Endodermal cell (in vitro differentiated cells): ENCODE data around the gene ASAP2. TPM values are rescaled to one million over a fixed set of nuclear protein-coding genes. Genes with fewer than 3 reads are reported as not detected.
A peak's percentile ranks its signal among the peaks of the same experiment; 100 is the strongest.

ENCODE experiments used
- DNase-seq: peaks from one replicate; pipeline ENCODE4 v3.0.0-alpha.2; 2017
- H3K27ac ChIP-seq: 2 replicates; pipeline ENCODE4 v1.5.1; 2013; ENCODE audit warnings: mild to moderate bottlenecking, low read depth, low read length, moderate library complexity
- H3K27me3 ChIP-seq: 2 replicates; pipeline ENCODE4 v1.6.1; 2013; ENCODE audit warnings: mild to moderate bottlenecking, low read length, moderate library complexity; ENCODE audit not compliant: insufficient read depth, control insufficient read depth, poor library complexity, severe bottlenecking
- H3K36me3 ChIP-seq: 2 replicates; pipeline ENCODE4 v1.7.0; 2013; ENCODE audit warnings: mild to moderate bottlenecking, low read length, moderate library complexity; ENCODE audit not compliant: control insufficient read depth, insufficient read depth
- H3K4me1 ChIP-seq: one replicate; pipeline ENCODE4 v1.7.0; 2013; ENCODE audit warnings: low read length; ENCODE audit not compliant: control insufficient read depth, insufficient read depth
- H3K4me3 ChIP-seq: 2 replicates; pipeline ENCODE4 v1.5.1; 2013; ENCODE audit warnings: mild to moderate bottlenecking, low read length, moderate library complexity
- H3K9ac ChIP-seq: 2 replicates; pipeline ENCODE4 v1.6.1; 2013; ENCODE audit warnings: mild to moderate bottlenecking, low read length, moderate library complexity; ENCODE audit not compliant: poor library complexity, severe bottlenecking; ENCODE audit errors: extremely low read depth
- H3K9me3 ChIP-seq: 2 replicates; pipeline ENCODE4 v1.6.1; 2013; ENCODE audit warnings: mild to moderate bottlenecking, low read length, moderate library complexity; ENCODE audit not compliant: control insufficient read depth
- H3K27ac Mint-ChIP-seq: 2 replicates; pipeline ENCODE4 v1.8.0; 2020; ENCODE audit warnings: mixed read lengths
- H3K27me3 Mint-ChIP-seq: 2 replicates; pipeline ENCODE4 v1.8.0; 2021; ENCODE audit warnings: mild to moderate bottlenecking, mixed read lengths; ENCODE audit not compliant: insufficient read depth
- H3K36me3 Mint-ChIP-seq: 2 replicates; pipeline ENCODE4 v1.8.0; 2020; ENCODE audit warnings: low read depth, mixed read lengths
- H3K4me1 Mint-ChIP-seq: 2 replicates; pipeline ENCODE4 v1.8.0; 2020; ENCODE audit warnings: mixed read lengths
- H3K4me3 Mint-ChIP-seq: 2 replicates; pipeline ENCODE4 v1.8.0; 2020; ENCODE audit warnings: mild to moderate bottlenecking, moderate library complexity, mixed read lengths
- H3K9me3 Mint-ChIP-seq: 2 replicates; pipeline ENCODE4 v1.8.0; 2020; ENCODE audit warnings: mild to moderate bottlenecking, mixed read lengths
- whole genome bisulfite sequencing, 2 experiments: methylation state at CpG; one replicate each; pipeline versions ENCODE4 v1.1.5 to v1.1.7; 2013; ENCODE audit warnings: missing lambda C conversion rate in 2 of 2, mixed read lengths in 1 of 2; ENCODE audit not compliant: insufficient coverage in 1 of 2, insufficient read length in 1 of 2; 5-methylcytosine and 5-hydroxymethylcytosine counted together
- total RNA-seq, 2 donors: library from RNA; stranded (reverse); fragmentation: NEBNext Ultra II Directional in 1 of 2; extraction: Animal tissue kit (Norgen Biotek cat#: 25700) in 1 of 2; gene quantifications; 2 replicates in 1 of 2; 3 replicates in 1 of 2; pipeline ENCODE4 v1.2.1, GENCODE V29; 2021
- TF ChIP-seq, protein P1 (sequence below): fragments of 200-600 bp; sonication (generic); conservative IDR thresholded peaks from 2 replicates; pipeline ENCODE4 v1.5.0; 2021; ENCODE audit warnings: antibody characterized with exemption, mild to moderate bottlenecking

Gene ASAP2
- total RNA-seq, 2 donors from 2014 or later, result 11.8 to 20.4 TPM

DNA sequence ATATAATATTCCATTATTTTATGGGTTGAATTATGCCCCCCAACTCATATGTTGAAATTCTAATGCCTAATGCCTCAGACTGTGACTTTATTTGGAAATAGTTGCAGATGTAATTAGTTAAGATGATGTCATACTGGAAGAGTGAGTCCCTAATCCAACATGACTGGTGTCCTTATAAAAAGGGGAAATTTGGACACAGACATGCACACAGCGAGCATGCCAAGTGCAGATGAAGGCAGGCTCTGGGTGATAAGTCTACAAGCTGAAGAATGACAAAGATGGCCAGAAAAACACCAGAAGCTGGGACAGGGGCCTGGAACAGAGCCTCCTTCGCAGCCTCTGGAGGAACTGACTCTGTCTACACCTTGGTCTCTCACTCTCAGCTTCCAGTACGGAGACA, 10.0 kb upstream of the ASAP2 start:
- no peak overlapping the region for H3K4me3 ChIP-seq
- no peaks in the 10 kb centered on the region for H3K9me3 ChIP-seq
- no peaks in the 10 kb centered on the region for H3K36me3 ChIP-seq
- H3K9me3 Mint-ChIP-seq, result no peaks in the 10 kb centered on the region
- no peaks in the 10 kb centered on the region for H3K4me1 Mint-ChIP-seq
- TF ChIP-seq, protein P1, sequence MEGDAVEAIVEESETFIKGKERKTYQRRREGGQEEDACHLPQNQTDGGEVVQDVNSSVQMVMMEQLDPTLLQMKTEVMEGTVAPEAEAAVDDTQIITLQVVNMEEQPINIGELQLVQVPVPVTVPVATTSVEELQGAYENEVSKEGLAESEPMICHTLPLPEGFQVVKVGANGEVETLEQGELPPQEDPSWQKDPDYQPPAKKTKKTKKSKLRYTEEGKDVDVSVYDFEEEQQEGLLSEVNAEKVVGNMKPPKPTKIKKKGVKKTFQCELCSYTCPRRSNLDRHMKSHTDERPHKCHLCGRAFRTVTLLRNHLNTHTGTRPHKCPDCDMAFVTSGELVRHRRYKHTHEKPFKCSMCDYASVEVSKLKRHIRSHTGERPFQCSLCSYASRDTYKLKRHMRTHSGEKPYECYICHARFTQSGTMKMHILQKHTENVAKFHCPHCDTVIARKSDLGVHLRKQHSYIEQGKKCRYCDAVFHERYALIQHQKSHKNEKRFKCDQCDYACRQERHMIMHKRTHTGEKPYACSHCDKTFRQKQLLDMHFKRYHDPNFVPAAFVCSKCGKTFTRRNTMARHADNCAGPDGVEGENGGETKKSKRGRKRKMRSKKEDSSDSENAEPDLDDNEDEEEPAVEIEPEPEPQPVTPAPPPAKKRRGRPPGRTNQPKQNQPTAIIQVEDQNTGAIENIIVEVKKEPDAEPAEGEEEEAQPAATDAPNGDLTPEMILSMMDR, result no peak
- H3K27me3 Mint-ChIP-seq, result peaks cover 40% of the 10 kb centered on the region
- no peak overlapping the region for H3K9ac ChIP-seq
- no peak overlapping the region for H3K27ac ChIP-seq
- WGBS, 2 experiments, result 88 to 97% methylated on average over 3 of the region's 3 CpGs
- no peaks in the 10 kb centered on the region for H3K27me3 ChIP-seq
- no peak for DNase-seq
- H3K4me3 Mint-ChIP-seq, result no peak overlapping the region
- H3K4me1 ChIP-seq, result no peaks in the 10 kb centered on the region
- H3K27ac Mint-ChIP-seq, result no peak overlapping the region
- H3K36me3 Mint-ChIP-seq, result no peaks in the 10 kb centered on the region

DNA sequence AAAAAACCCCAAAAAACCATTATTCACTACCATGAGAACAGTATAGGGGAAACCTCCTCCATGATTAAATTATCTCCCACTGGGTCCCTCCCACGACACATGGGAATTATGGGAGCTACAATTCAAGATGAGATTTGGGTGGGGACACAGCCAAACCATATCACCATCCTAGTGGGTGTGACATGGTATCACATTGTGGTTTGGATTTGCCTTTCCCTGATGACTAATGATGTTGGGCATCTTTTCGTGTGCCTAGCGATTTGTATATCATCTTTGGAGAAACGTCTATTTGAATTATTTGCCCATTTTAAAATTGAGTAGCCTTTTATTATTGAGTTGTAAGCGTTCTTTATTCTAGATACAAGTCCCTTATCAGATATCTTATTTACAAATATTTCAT, 8.7 kb upstream of the ASAP2 start:
- Mint-ChIP-seq H3K9me3 (no peaks in the 10 kb centered on the region), H3K27ac (no peak overlapping the region), H3K4me1 (no peaks in the 10 kb centered on the region), H3K4me3 (no peak overlapping the region), H3K36me3 (no peaks in the 10 kb centered on the region), H3K27me3 (peaks cover 43% of the 10 kb centered on the region)
- no peaks in the 10 kb centered on the region for H3K4me1 ChIP-seq
- DNase-seq, result no peak
- H3K27me3 ChIP-seq, result no peaks in the 10 kb centered on the region
- no peak overlapping the region for H3K4me3 ChIP-seq
- TF ChIP-seq, protein P1, result no peak
- no peak overlapping the region for H3K27ac ChIP-seq
- H3K36me3 ChIP-seq, result no peaks in the 10 kb centered on the region
- WGBS, 2 experiments, result 85 to 88% methylated on average over 2 to 5 of the region's 5 CpGs
- no peak overlapping the region for H3K9ac ChIP-seq
- H3K9me3 ChIP-seq, result no peaks in the 10 kb centered on the region

DNA sequence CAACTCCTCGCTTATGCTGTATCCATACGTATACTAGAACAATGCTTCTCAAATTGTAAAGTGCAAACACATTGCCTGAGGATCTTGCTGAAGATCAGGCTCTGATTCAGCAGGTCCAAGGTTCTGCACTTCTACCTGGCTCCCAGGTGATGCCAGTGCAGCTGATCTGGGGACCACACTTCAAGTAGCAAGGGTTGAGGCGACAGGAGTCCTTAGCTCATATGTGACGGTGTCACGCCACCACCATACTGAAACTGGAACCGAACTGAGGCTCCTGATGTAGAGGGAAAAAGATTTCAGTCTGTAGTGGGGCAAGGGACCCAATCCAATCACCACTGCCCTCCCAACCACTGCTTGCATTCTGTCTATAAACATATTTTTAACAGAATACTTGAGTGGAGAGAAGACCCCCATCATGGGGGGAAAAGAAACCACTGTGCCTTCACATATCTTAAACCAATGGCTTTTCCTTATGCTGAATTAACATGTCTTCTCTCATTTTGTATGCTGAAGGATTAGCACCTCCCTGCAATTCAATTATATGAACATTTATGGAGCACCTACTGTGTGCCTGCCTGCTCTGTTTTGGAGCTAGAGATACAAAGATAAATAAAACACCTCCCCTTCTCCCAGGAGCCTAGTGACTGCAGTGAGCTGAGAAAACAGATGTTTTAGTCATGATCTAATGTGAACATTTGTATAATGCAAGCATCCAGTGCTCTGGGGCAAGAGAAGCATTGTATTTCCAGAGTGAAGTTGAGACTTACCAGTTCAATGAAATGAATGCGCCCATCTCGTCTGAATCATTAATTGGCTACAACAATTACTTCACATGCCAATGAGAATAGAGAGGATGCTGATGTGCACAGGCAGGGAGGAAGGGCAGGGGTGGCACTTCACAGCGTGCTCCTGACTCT, 6.6 kb upstream of the ASAP2 start:
- Histone ChIP-seq H3K27me3 (peaks cover 14% of the 10 kb centered on the region), H3K9me3 (no peaks in the 10 kb centered on the region), H3K36me3 (no peaks in the 10 kb centered on the region), H3K9ac (no peak overlapping the region), H3K4me3 (no peak overlapping the region), H3K27ac (peak overlapping the region; percentile 12), H3K4me1 (no peaks in the 10 kb centered on the region)
- Mint-ChIP-seq H3K27me3 (peaks cover 60% of the 10 kb centered on the region), H3K9me3 (no peaks in the 10 kb centered on the region), H3K4me1 (no peaks in the 10 kb centered on the region), H3K4me3 (no peak overlapping the region), H3K27ac (no peak overlapping the region), H3K36me3 (no peaks in the 10 kb centered on the region)
- DNase-seq, result no peak
- TF ChIP-seq, protein P1, result no peak
- 94 to 97% methylated on average over 5 to 9 of the region's 9 CpGs for WGBS, 2 experiments
